Esophagus squamous epithelium (tissue), 5 donors: ENCODE measurements around the gene SERPING1. TPM values are rescaled to one million over a fixed set of nuclear protein-coding genes. Genes with fewer than 3 reads are reported as not detected.
A peak's percentile ranks its signal among the peaks of the same experiment; 100 is the strongest.

ENCODE experiments used
- DNase-seq: peaks from one replicate; lab custom pipeline; 2025; lab: John Stamatoyannopoulos, UW
- H3K27ac ChIP-seq, 4 donors: fragments of 200-600 bp; sonication (generic); one replicate each; pipeline ENCODE4 v1.5.1; 2016 to 2019; ENCODE audit warnings: mild to moderate bottlenecking in 1 of 4
- H3K27me3 ChIP-seq, 4 donors: fragments of 200-600 bp; sonication (generic); 1 replicate in 3 of 4; 2 replicates in 1 of 4; pipeline versions ENCODE4 v1.5.1 to v1.6.0; 2017 to 2021; ENCODE audit warnings: antibody characterized with exemption in 1 of 4
- H3K36me3 ChIP-seq, 3 donors: fragments of 200-600 bp; sonication (generic); one replicate each; pipeline ENCODE4 v1.5.1; 2016 to 2019
- H3K4me1 ChIP-seq, 3 donors: fragments of 200-600 bp; sonication (generic); one replicate each; pipeline ENCODE4 v1.5.1; 2017 to 2019
- H3K4me3 ChIP-seq, 4 donors: fragments of 200-600 bp; sonication (generic); 1 replicate in 3 of 4; 2 replicates in 1 of 4; pipeline ENCODE4 v1.5.1; 2016 to 2019; ENCODE audit warnings: mild to moderate bottlenecking in 2 of 4, moderate library complexity in 1 of 4
- H3K9me3 ChIP-seq, 3 donors: fragments of 200-600 bp; sonication (generic); one replicate each; pipeline ENCODE4 v1.5.1; 2016 to 2019
- CTCF ChIP-seq, 6 experiments: fragments of 450-650 bp in 4 of 6; fragments of 200-600 bp in 2 of 6; sonication (generic) in 2 of 6; IDR thresholded peaks; one replicate each; pipeline ENCODE4 v1.5.1; 2016 to 2019; ENCODE audit warnings: antibody characterized with exemption in 6 of 6, mild to moderate bottlenecking in 4 of 6, moderate library complexity in 4 of 6
- POLR2A ChIP-seq, 4 donors: fragments of 450-650 bp; IDR thresholded peaks; one replicate each; pipeline ENCODE4 v1.6.1; 2017; ENCODE audit warnings: antibody characterized with exemption in 4 of 4, mild to moderate bottlenecking in 4 of 4, moderate library complexity in 3 of 4
- WGBS, 2 donors: methylation state at CpG; one replicate each; pipeline ENCODE4 v1.1.5; 2018; 5-methylcytosine and 5-hydroxymethylcytosine counted together
- intact Hi-C: fragments of 100-400 bp; cut with DNase I; formaldehyde crosslinking; loops from one replicate; pipeline ENCODE4 v1.15.0; 2022
- total RNA-seq, 4 donors: library from RNA; depleted of rRNA; stranded (reverse); fragments of >200 nt; gene quantifications; one replicate each; pipeline ENCODE4 v1.1.0, GENCODE V29; 2016
- donor health status: DM: yes; HTN: yes; CAD: no.

Gene SERPING1
- total RNA-seq, 4 donors from 2014 or later, result 9.6 to 376 (median 78.4) TPM

GRCh38 chr11:57616595-57616994 is 19.1 kb downstream of the SERPING1 start:
- no peak overlapping the region for H3K4me3 ChIP-seq
- H3K9me3 ChIP-seq, result peaks cover 0 to 10% (median 0%) of the 10 kb centered on the region in 3 donors
- H3K36me3 ChIP-seq, result peaks cover 0 to 50% (median 7%) of the 10 kb centered on the region in 3 donors
- H3K27ac ChIP-seq, result no peak overlapping the region
- intact Hi-C loops, result no loop called here
- TF ChIP-seq CTCF (IDR thresholded peaks at IDR 0.05) (no peak), POLR2A (IDR thresholded peaks at IDR 0.05) (no peak)
- H3K4me1 ChIP-seq, result peaks cover 0 to 12% (median 0%) of the 10 kb centered on the region in 3 donors
- no peak for DNase-seq
- 51 to 71% methylated on average over 2 to 3 of the region's 3 CpGs for WGBS, 2 donors
- H3K27me3 ChIP-seq, result no peaks in the 10 kb centered on the region

- H3K4me3 ChIP-seq, result no peak overlapping the region
- WGBS, 2 donors, result 41 to 56% methylated on average over 2 of the region's 2 CpGs
- intact Hi-C loops, result no loop called here
- no peak for TF ChIP-seq CTCF (IDR thresholded peaks at IDR 0.05)
- TF ChIP-seq POLR2A (IDR thresholded peaks at IDR 0.05), result no peak
- peaks cover 0 to 10% (median 0%) of the 10 kb centered on the region in 3 donors for H3K9me3 ChIP-seq
- H3K36me3 ChIP-seq, result peaks cover 0 to 31% (median 4%) of the 10 kb centered on the region in 3 donors
- peaks cover 0 to 12% (median 0%) of the 10 kb centered on the region in 3 donors for H3K4me1 ChIP-seq
- H3K27me3 ChIP-seq, result no peaks in the 10 kb centered on the region
- peak overlapping the region in 2 of 4 donors; percentile 8 to 40 for H3K27ac ChIP-seq
- no peak for DNase-seq
Observed at GRCh38 chr11:57618438-57618837, 21.0 kb downstream of the SERPING1 start.

GRCh38 chr11:57619331-57619730 is 21.8 kb downstream of the SERPING1 start:
- H3K4me3 ChIP-seq, result no peak overlapping the region
- intact Hi-C loops, result no loop called here
- TF ChIP-seq CTCF (IDR thresholded peaks at IDR 0.05), result no peak
- no peak for TF ChIP-seq POLR2A (IDR thresholded peaks at IDR 0.05)
- 85 to 90% methylated on average over 2 of the region's 2 CpGs for WGBS, 2 donors
- no peak for DNase-seq
- peaks cover 0 to 10% (median 0%) of the 10 kb centered on the region in 3 donors for H3K9me3 ChIP-seq
- H3K4me1 ChIP-seq, result peaks cover 0 to 12% (median 0%) of the 10 kb centered on the region in 3 donors
- peak overlapping the region in 3 of 4 donors; percentile 8 to 29 (median 23) for H3K27ac ChIP-seq
- peaks cover 0 to 22% (median 0%) of the 10 kb centered on the region in 3 donors for H3K36me3 ChIP-seq
- H3K27me3 ChIP-seq, result no peaks in the 10 kb centered on the region

GRCh38 chr11:57620467-57620866 is 23.0 kb downstream of the SERPING1 start:
- Histone ChIP-seq H3K9me3 (peaks cover 0 to 10% (median 0%) of the 10 kb centered on the region in 3 donors), H3K27me3 (no peaks in the 10 kb centered on the region), H3K36me3 (peaks cover 0 to 11% (median 0%) of the 10 kb centered on the region in 3 donors), H3K4me3 (no peak overlapping the region), H3K27ac (no peak overlapping the region), H3K4me1 (peaks cover 0 to 12% (median 0%) of the 10 kb centered on the region in 3 donors)
- intact Hi-C loops, result no loop called here
- no peak for DNase-seq
- TF ChIP-seq POLR2A (IDR thresholded peaks at IDR 0.05) (no peak), CTCF (IDR thresholded peaks at IDR 0.05) (no peak)

GRCh38 chr11:57622263-57622662 is 24.8 kb downstream of the SERPING1 start:
- Histone ChIP-seq H3K9me3 (peaks cover 0 to 10% (median 0%) of the 10 kb centered on the region in 3 donors), H3K27ac (no peak overlapping the region), H3K27me3 (no peaks in the 10 kb centered on the region), H3K36me3 (no peaks in the 10 kb centered on the region), H3K4me3 (no peak overlapping the region), H3K4me1 (peaks cover 0 to 12% (median 0%) of the 10 kb centered on the region in 3 donors)
- DNase-seq, result no peak
- TF ChIP-seq POLR2A (IDR thresholded peaks at IDR 0.05), result no peak
- TF ChIP-seq CTCF (IDR thresholded peaks at IDR 0.05), result no peak
- 57 to 70% methylated on average over 3 of the region's 3 CpGs for WGBS, 2 donors
- intact Hi-C loops, result no loop called here
